HG02678 (cell line): ENCODE data around the gene RIOX2.

Experiments
- ATAC-seq: cut with Tn5 transposase; IDR thresholded peaks from one replicate; pipeline ENCODE4 v1.9.1; 2021; ENCODE audit warnings: mild to moderate bottlenecking, moderate library complexity; ENCODE audit not compliant: unreplicated experiment

RIOX2 gene

DNA sequence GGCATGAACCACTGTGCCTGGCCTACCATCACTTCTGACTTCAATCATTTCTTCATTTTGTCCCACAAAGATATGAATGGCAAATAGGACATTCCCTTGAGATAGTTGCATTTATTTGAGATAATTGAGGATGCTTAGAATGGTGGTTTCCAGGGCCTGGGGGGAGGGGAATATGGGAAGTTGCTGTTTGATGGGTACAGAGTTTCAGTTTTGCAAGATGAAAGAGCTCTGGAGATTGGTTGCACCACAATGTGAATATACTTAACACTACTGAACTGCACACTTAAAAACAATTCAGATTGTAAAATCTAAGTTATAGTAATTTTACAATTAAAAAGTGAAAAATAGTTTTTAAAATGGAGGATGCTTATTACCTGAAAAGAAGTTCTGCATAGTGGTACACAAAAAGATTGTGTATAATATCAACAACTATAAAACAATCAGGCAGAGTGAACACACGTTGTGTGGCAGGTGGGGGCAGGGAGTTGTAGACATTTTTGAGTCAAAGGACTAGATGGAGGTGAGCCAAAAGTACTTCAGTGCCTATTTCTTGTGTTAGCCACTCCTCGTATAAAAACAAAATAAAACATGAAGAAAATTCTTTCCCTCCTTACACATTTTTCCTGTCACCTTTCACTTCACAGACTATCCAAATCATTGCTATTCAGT, 18.5 kb upstream of the RIOX2 start:
- no peak for ATAC-seq

DNA sequence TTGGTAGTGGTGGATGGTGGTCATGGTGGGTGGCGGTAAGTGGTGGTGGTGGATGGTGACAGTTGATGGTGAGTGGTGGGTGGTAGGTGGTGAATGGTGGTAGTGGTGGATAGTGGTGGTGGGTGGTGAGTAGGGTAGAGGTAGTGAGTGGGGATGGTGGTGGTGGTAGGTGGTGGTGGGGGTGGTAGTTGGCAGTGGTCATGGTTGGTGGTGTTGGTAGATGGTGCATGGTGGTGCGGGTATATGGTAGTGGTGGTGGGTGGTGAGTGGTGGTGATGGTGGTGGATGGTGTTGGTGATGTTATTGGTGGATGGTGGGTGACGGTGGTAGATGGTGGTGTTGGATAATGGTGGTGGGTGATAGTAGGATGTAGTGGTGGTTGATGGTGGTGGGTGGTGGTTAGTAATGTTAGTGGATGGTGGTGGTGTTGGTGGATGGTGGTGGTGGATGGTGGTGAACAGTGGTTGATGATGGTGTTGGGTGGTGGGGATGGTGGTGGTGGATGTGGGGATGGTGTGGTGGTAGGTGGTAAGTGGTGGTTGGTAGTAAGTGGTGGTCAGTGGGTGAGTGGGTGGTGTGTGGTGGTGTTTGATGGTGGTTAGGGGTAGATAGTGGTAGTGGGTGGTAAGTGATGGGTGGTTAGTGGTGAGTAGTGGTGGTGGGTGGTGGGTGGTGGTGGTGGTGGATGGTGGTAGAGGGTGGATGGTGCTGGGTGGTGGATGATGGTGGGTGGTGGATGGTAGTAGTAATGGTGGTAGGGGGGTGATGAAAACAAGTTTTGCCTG, 16.7 kb upstream of the RIOX2 start:
- ATAC-seq = no peak

DNA sequence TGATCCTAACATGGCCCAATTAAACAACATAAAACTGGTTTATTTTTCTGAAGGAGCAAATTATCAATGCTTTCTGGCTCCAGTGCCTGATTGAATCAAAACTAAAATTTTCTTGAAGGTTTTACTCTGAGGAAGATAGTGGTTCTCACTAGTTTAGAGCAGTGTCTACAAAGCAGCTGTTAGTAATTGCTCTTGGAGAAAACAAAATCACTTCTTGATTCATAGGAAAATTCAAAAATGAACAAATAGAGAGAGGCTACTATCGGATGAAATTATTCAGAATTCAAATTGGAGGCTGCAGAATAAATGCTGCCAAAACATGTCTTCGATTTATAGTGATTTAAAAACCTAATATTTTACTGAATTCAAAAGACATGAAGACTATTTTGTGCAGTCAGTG, 15.1 kb upstream of the RIOX2 start:
- no peak for ATAC-seq

DNA sequence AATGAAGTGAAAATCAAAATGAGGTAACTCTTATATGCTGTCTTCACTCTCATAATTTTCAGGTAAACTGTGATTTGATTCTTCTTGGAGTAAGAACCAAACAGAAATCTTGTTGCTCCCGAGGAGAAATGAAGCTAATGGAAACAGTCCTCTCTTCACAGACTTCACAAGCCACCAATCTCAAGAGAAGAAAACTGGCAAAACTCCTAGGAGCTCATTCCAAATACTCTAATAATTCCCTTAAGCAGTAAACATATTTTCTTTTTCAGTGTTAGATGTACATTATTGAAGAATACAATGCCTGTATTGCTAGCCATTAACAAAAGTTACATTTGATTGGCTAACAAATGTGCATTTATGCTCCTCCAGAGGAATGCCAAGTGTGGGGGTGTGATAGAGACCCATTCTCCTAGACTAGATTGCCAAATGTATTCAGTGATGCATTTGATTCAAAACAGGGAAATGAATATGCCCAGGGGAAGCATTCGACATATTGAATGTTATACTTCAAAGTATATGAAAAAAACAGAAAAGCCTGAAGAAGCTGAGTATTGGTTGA, 11.8 kb upstream of the RIOX2 start:
- ATAC-seq = no peak

DNA sequence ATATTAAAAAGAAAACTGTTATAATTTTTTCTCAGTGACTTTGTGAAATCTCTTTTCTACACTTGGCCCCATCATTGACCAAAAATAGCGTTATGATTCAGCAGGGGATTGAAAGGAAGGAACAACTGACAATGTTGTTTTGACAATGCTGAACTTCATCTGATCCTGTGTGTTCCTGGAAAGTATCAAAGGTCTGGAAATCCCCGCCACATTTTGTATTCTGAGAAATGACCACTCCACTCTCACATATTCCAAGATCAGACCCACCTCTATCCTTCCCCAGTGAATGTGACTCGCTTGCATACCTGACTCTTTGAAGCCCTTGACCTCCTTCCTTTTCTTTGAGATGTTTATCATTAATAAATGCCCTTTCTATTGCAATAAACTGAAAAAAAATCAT, 9.7 kb upstream of the RIOX2 start:
- ATAC-seq = no peak

DNA sequence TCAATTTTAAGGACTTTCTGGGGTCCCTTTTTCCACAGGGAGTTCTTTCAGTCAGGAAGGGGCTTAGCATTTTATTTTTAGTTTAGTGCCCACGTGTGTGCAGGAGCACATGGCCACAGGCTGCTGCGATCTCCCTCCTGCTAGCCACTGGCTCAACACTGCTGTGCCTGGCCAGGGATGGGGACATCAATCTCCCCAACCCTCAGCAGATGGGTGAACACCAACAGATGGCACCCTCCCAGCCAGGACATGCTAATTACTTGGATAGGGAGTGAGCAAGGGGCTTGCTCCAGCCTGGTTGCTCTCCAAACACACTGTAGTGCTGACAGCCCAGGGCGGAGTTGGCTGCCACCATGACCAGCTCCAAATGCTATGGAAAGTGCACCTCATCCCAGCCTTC, 7.4 kb upstream of the RIOX2 start:
- no peak for ATAC-seq

DNA sequence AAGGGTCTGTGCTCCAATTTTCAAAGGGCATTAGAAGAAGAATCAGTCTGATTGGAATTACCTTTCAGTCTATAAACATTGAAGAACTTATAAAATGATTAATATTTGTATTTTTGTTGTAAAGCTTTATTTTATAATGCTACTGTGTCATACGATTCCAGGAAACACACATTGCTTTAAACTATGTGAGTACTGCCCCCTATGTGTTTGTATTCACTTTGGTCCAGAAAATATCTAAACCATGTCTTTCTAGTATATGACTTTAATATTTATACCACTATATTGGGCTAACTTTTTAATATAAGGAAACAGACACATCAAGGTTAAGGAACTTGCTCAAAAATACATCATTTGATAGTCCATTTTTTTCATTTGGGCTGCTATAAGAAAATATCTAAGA, 3.2 kb upstream of the RIOX2 start:
- ATAC-seq = no peak

DNA sequence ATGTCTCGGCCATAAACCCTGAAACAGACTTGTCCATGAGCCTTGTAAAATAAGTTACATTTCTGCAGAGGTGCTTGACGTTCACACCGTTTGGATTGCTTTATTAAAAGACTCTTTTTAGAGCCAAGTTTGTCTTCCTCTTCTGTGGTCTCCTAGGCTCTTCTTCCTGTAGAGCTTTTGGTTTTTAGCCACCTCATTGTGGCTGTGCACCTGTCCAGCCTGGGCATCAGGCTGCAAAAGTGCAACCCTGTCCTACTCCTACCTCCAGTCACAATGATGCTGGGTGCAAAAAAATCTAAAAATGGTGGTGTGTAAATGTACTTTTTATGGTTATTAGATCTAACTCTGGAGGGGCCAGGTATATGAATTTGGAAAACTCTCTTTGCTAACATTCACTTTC, 2.8 kb upstream of the RIOX2 start:
- ATAC-seq = no peak

DNA sequence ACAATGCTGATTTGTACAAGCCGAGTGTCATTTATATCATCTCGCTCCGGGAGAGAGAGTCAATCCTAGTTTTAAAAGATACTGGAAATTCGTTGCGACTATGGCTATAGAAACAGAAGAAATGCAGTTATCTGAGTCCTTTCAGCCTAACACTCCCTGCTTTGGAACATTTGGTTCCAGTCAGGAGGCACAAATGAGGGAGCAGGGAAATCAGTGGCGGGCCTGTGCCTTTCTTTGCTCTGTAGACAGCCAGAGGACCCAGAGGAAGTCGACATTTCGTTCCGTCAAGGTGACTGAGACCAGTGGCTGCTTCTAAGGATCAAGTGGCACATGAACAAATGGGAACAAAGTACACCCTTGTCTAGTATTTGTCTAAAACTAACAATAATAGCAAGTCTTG, 745 bp upstream of the RIOX2 start:
- no peak for ATAC-seq

DNA sequence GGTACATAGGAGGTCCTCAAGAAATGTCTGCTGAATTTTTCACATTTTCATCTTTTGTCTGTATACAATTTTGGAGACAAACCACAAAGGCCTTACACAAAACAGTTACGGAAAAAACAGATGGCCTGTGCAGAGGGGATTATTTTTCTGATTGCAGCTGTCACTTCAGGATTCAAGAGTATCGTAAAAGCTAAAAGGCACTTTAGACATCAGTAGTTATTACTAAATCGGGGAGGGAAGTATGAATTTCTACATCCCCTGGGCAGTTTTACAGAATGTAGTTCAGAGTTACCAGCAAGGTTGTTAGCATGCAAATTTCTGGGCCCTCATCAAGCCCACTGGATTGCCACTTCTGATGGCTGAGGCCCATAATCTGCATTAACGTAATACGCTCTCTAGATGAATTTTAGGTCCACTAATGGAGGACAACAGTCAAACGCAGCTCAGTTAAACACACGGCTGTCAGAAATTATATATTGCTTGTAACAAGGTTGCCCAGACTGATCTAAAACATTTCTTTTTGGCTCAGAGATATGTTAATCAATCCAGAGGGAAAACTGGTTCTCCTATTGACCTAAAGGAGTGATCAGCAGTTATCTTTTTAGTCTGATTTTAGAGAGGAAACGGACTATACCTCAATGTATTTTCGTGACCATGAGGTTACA, 1.1 kb downstream of the RIOX2 start:
- no peak for ATAC-seq

DNA sequence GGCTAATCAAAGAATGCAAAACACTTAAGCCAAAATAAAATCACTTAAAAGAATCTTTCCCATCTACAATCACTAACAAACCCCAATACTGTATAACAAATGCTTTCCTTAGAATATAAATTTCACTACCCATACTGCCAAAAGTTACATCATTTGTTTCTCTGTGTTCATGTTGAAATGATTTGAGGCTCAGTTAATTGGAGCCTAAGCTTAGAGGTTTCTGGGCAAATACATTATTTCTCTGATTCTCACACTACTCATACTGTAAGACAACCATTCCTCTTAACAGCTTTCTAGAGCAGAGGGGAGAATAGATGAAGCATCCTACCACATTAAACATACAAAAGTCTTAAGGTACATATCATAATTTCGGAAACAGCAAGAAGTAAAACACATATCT, 2.1 kb downstream of the RIOX2 start:
- ATAC-seq = no peak

DNA sequence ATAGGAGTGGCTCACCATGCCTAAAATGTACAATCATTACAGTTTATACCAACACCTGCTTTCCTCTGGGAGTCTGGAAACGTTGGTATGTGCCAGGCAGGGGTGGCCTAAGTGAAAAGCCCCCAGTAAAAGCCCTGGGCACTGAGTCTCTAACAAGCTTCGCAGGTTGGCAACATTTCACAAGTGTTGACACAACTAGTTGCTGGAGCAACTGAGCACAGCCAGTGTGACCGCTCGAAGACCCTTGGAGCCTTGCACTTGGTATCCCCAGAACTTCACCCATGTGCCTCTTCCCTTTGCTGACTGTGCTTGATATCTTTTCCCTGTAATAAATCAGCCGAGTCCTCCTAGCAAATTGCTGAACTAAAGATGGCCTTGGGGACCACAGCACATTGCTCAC, 2.7 kb downstream of the RIOX2 start:
- ATAC-seq = no peak

DNA sequence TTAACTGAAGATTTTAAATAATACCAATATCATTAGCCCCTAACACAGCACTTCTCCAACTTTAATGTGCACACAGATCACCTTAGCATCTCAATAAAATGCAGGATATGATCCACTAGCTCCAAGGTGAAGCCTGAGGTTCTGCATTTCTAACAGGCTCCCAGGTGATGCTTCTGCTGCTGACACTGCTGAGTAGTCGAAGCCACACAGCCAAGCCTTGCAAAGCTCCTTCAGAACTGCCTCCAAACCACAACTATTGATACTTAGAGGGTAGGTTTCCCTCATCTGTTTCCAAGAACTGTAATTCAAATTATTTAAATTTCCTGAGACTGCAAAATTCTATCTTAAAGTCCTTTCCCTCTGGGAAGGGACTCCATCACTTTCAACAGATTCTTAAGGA, 3.9 kb downstream of the RIOX2 start:
- no peak for ATAC-seq

DNA sequence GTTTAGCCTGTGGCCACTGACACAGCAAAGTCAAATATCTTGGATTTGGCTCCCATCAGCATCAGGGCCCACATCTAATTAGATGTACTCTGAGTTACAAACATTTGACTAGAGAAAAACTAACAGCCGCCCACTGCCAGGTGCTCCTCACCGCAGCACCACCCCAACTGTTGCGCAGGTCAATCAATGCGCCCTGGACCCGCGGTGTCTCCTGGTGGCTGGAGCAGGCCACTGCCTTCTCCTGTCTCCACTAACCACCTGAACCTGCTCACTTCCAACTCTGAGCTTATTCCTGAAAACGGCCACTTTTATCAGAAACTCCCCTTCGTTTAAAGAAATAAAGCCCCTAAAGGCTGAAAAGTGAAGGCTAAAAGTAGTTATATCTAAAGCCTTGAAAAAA, 4.3 kb downstream of the RIOX2 start:
- ATAC-seq = no peak

DNA sequence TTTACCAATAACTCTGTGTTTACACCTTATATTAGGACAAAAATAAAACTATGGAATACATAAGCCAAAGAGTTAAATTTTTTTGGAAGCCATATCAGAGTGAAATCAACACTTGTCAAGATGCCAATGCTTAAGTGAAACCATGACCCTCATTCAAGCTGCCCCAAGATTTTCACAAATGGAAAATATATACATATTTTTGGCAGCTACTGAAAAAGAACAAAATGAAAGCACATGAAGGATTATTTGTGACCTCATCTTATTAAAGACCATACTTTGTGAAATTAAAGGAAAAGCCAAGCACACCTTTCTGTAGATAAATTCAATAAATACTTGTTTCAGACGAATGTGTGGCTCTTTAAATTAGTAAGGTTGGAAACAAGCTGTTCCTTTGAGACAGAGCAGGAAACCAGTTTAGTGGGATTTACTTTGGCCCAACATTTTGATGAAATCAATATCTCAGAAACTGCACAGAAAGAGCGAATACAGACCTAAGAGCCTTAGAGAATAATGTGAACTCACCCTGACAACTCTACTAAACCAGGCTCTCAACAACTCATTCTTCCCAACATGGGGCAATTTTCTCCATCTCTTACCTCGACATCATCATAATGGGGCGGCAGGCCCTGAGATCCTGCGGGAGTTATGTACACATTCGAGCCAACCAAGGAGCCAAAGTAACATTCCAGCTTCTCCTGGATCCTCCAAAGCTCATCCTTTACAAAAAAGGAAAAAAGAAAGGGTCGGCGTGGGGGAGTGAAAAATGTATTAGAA, 11.1 kb downstream of the RIOX2 start:
- no peak for ATAC-seq

DNA sequence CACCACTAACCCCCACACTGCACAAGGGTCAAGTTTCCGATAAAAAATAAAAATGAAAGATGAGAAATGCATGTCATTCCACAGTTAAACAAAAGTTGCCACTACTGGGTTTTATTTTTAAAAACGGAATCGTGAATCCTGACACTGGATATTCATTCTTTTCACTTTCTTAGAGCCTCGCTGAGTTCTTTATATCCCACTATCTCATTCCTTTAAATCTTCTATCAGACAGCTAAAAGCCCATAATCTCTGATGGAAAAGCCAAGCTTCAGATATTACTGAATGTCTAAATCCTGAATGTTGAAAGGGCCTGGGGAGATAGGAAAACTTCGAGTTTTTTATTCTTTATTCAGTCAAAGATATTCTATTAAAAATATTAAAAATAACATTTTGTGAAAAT, 11.7 kb downstream of the RIOX2 start:
- no peak for ATAC-seq

DNA sequence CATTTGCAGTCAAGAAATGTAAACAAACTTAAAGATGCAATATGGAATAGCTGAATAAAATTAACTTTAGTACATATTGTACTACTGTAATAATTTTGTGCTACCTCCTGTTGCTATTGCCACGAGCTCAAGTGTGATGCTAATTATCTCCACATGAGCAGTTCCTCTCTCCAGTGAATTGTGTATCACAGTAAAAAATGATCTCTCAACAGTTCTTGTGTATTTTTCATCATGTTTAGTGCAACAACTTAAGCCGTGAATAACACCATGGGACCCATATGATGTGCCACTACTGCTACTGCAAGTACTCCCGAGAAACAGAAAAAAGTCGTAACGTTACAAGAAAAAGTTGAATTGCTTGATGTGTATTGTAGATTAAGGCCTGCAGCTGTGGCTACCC, 12.4 kb downstream of the RIOX2 start:
- ATAC-seq = no peak

DNA sequence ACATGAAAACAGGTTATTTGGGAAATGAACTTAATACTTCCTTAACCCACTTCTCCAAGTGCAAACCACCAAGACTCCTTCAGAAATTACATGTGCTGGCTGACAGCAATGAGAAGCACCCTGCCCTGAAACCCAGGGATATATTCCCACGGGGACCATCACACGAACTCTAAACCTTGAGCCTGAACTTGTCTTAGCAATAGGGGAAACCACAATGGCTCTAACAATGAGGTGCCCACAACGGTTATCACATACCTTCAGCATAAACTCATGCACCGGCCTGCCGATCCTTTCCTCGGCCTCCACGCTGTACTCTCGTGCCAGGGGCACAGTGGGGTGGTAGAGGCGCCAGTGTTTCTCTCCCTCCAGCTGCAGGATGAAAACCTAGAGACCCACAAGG, 13.4 kb downstream of the RIOX2 start:
- ATAC-seq = no peak

DNA sequence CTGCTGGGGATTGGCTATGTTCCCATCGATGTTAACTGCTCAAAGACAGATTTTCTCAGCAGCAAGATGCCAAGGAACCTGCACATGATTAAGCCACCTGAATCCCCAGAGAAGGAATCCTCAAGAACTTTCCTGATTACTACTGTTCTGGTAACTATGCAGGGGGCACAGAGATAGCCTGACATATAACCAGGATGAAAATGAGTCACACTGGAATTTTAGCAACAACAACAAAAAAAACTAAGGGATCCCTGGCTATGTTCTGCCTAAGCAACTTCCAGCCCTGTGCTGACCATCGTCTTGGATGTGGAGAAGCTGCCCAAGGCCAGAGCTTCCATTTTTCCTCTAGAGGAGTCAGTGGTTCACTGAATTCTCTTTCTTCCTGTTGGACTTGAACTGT, 13.8 kb downstream of the RIOX2 start:
- no peak for ATAC-seq

DNA sequence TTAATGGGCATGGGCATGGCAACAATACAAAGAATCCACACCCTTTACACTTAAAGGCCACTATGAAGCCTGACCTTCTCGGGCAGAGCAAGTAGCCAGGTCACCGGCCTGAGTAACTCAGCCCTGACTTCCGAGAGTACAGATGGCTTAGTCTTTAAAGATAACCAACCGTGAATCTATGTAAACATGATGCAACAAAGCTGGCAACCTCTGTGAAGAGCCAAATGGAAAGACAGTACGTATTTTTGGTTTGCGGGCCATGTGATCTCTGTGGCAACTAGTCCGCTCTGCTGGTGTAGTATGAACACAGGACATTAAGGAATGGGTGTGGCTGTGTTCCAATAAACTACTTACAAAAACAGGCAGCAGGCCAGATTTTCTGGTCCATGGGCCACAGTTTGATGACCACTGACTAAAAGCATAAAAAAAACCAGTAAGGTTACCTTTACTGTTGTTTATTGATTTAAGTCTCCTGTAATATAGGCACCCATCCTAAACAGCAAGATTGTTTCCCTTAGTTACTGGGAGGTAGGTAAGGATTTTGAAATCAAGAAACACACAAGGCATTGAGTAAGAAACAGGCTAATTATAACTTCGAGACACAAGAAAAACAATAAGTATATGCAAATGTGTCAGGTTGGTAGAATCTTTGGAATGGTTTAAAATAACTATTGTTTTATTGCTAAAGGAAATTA, 14.5 kb downstream of the RIOX2 start:
- no peak for ATAC-seq

DNA sequence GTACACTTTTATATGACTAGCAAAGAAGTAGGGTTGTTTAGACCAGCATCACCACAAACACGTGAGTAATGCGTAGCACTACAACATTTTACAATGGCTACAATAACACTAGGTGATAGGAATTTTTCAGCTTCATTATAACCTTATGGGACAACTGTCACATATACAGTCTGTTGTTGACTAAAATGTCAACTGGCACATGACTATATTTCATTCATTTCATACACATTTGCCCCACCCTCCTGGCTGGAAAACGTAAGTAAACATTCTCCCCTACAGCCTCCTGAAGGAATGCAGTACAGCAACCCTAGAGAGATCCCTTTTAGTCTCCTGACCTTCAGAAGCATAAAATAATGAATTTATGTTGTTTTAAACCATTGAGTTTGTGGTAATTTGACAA, 16.2 kb downstream of the RIOX2 start:
- no peak for ATAC-seq
